Stimulated activated CD4-positive, alpha-beta T cell treated with anti-CD3 and anti-CD28 coated beads, Interleukin-4, amount 100 ng/mL, for 24 hours (primary cell): ENCODE results near the gene IFI27L1.

Source experiments
- DNase-seq: peaks from one replicate; pipeline ENCODE4 v3.0.0-alpha.2; 2020

Gene IFI27L1

GRCh38 chr14:94081386-94081820, 293 bp downstream of the IFI27L1 start:
- no peak for DNase-seq

- no peak for DNase-seq
Observed at GRCh38 chr14:94087891-94088290, 6.8 kb downstream of the IFI27L1 start.

- no peak for DNase-seq
Observed at GRCh38 chr14:94088516-94088915, 7.4 kb downstream of the IFI27L1 start.

GRCh38 chr14:94089479-94089878, 8.4 kb downstream of the IFI27L1 start:
- DNase-seq = no peak

- DNase-seq = no peak
Observed at GRCh38 chr14:94093418-94093817, 12.3 kb downstream of the IFI27L1 start.

- DNase-seq = no peak
Observed at GRCh38 chr14:94097091-94097490, 16.0 kb downstream of the IFI27L1 start.

- no peak for DNase-seq
Observed at GRCh38 chr14:94098326-94098992, 17.3 kb downstream of the IFI27L1 start.

GRCh38 chr14:94099006-94099405, 17.9 kb downstream of the IFI27L1 start:
- DNase-seq = no peak

GRCh38 chr14:94100847-94101246, 19.7 kb downstream of the IFI27L1 start:
- DNase-seq = no peak

- no peak for DNase-seq
Observed at GRCh38 chr14:94101748-94102147, 20.6 kb downstream of the IFI27L1 start.

- DNase-seq = no peak
Observed at GRCh38 chr14:94102768-94103482, 21.8 kb downstream of the IFI27L1 start.

- no peak for DNase-seq
Observed at GRCh38 chr14:94103554-94104150, 22.5 kb downstream of the IFI27L1 start.

GRCh38 chr14:94104731-94105130, 23.6 kb downstream of the IFI27L1 start:
- DNase-seq = no peak

GRCh38 chr14:94109915-94110250, 28.8 kb downstream of the IFI27L1 start:
- no peak for DNase-seq

GRCh38 chr14:94110552-94111181, 29.6 kb downstream of the IFI27L1 start, which contains the start of gene IFI27:
IFI27 (plus strand) TSS chr14:94110736.
- no peak for DNase-seq

- no peak for DNase-seq
Observed at GRCh38 chr14:94111276-94112095, 30.4 kb downstream of the IFI27L1 start.

GRCh38 chr14:94112513-94113063, 31.5 kb downstream of the IFI27L1 start:
- DNase-seq = no peak

- DNase-seq = no peak
Observed at GRCh38 chr14:94113073-94113472, 32.0 kb downstream of the IFI27L1 start.

- no peak for DNase-seq
Observed at GRCh38 chr14:94113490-94113889, 32.4 kb downstream of the IFI27L1 start.

- no peak for DNase-seq
Observed at GRCh38 chr14:94113908-94114588, 32.9 kb downstream of the IFI27L1 start.

- no peak for DNase-seq
Observed at GRCh38 chr14:94114589-94115057, 33.5 kb downstream of the IFI27L1 start.
